GM12875 (cell line): ENCODE results near the gene CTNNA1.
A peak's percentile ranks its signal among the peaks of the same experiment; 100 is the strongest.

ENCODE experiments used
- H3K4me3 ChIP-seq: one replicate; pipeline ENCODE4 v1.5.1; 2011; ENCODE audit warnings: low read depth, low read length, control low read depth
- TF ChIP-seq, protein P1 (sequence below): IDR thresholded peaks from 2 replicates; pipeline ENCODE4 v1.5.1; 2011; ENCODE audit warnings: low read depth, mild to moderate bottlenecking, control low read depth, inconsistent platforms, low read length, moderate library complexity, borderline replicate concordance; ENCODE audit not compliant: insufficient read depth

Gene CTNNA1

DNA sequence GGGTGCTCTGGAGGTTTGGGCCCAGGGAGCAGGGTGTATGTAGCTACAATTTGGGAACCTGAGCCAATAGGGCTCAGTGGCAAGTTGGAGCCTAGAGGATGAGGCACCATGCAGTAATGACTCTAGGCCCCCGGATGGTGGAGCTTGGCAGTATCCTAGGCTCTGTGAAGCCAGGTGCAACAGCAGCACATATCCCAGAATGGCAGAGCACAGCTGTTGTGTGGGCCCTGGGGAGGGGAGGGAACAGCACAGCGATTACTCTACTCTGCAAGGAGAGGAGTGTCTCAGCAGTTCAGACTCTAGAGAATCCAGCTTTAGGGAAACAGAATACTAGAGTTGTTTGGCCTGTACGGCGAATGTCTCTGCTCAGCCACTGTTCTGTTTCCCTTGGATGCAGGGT lies 65.9 kb downstream of the CTNNA1 start:
- TF ChIP-seq, protein P1, sequence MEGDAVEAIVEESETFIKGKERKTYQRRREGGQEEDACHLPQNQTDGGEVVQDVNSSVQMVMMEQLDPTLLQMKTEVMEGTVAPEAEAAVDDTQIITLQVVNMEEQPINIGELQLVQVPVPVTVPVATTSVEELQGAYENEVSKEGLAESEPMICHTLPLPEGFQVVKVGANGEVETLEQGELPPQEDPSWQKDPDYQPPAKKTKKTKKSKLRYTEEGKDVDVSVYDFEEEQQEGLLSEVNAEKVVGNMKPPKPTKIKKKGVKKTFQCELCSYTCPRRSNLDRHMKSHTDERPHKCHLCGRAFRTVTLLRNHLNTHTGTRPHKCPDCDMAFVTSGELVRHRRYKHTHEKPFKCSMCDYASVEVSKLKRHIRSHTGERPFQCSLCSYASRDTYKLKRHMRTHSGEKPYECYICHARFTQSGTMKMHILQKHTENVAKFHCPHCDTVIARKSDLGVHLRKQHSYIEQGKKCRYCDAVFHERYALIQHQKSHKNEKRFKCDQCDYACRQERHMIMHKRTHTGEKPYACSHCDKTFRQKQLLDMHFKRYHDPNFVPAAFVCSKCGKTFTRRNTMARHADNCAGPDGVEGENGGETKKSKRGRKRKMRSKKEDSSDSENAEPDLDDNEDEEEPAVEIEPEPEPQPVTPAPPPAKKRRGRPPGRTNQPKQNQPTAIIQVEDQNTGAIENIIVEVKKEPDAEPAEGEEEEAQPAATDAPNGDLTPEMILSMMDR = no peak
- no peak overlapping the region for H3K4me3 ChIP-seq

DNA sequence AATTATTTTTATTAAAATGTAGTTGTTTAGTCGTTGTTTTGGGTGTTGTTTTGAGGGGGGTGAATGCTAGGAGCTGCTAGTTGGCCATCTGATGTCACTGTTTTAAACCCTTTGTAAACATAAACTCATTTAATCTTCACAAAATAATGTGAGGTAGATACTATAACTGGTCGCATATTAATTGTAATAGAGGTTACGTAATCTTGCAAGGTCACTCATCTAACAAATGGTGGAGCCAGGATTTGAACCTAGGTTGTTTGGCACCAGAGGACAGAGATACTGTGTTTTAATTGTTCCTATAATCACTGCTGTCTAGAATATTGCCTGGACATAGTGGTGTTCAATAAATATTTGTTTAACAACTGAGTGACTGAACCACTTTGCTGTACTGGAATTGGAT lies 67.5 kb downstream of the CTNNA1 start:
- H3K4me3 ChIP-seq = no peak overlapping the region
- TF ChIP-seq, protein P1 = no peak

DNA sequence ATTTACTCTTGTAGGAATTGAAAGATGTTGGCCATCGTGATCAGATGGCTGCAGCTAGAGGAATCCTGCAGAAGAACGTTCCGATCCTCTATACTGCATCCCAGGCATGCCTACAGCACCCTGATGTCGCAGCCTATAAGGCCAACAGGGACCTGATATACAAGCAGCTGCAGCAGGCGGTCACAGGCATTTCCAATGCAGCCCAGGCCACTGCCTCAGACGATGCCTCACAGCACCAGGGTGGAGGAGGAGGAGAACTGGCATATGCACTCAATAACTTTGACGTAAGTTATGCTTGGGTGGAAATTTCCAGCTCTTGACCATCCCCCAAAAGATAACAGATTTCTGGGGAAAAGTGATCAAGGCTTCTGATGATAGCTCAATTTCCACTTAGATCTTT lies 71.3 kb downstream of the CTNNA1 start:
- no peak overlapping the region for H3K4me3 ChIP-seq

DNA sequence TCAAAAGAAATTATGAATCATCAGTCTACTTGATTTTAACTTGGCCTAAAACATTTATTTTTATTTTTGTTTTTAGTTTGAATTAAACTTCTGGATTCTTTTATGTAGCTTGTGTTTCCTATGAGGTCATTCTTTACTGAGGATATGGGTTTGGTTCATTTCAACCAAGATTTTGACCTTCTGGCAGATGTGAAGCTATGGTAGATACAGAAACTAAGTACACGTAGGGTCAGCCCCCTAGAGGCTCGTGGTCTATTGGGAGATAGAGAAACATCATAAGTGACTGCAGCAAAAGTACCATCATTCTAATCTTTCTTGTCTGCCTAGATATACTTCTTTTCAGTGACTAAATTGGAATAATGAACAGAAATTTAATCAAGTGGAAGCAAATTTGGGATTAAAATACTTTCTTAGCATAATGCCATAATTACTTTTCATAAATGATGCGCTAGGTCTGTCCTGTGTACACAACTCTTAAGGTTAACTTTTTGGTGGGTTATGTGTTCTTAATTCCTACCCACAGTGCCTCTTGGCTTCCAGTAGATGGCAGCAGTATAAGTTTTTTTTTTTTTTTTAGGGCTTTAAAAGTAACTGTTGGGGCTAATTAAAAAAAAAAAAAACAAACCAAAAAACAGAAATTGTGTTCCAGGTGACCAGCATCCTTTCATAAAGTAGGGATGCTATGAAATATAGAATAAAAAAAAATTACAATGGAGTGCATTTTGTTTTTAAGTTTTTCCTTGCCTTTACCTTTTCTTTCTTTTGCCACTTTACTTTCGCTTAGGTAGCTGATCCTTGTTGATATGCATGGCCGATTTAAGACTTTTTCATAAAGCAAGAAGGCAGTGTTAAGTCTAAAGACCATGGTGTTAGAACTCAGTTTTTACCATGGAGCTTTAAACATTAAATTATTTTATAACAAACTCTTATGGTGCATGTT lies 72.0 kb downstream of the CTNNA1 start:
- TF ChIP-seq, protein P1 = peak; percentile 31; the same call in 1 of the 2 replicates
- H3K4me3 ChIP-seq = no peak overlapping the region

More for the DNA sequence above, 71.3 kb downstream of the CTNNA1 start:
- TF ChIP-seq, protein P1 = no peak

DNA sequence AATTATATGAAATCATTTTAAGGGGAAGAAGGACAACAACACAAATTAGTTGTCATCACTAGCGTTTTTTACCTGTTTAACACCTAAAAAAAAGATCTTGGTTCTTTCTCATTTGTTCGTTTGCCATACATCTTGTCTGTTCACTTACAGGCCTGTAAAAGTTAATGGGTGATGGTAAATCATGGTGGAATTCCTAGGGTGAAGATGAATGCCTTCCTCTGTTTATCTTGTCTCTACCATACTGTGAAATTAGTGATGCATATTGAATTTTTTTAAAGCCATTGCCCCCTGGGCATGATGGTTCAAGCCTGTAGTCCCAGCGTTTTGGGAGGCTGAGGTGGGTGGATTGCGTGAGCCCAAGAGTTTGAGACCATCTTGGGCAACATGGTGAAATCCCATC lies 75.3 kb downstream of the CTNNA1 start:
- H3K4me3 ChIP-seq = no peak overlapping the region
- TF ChIP-seq, protein P1 = no peak

DNA sequence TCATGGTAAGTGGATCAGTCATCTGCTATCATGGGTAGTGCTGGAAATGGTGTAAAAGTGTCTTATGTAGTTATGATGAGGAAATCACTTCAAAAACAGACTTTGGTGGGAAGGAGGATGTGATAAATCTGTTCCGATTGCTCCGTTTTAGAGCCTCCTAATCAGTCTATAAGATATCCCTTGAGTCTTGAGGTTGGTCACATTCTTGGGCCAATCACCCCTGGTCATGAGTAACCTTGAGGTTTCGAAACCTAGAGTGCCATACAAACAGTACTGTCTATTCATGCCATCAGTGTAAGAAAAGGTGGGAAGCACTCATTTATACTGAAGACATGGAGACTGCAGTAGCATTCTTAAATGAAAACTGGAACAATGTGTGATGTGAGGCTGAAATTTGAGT lies 76.1 kb downstream of the CTNNA1 start:
- H3K4me3 ChIP-seq = no peak overlapping the region
- TF ChIP-seq, protein P1 = no peak

DNA sequence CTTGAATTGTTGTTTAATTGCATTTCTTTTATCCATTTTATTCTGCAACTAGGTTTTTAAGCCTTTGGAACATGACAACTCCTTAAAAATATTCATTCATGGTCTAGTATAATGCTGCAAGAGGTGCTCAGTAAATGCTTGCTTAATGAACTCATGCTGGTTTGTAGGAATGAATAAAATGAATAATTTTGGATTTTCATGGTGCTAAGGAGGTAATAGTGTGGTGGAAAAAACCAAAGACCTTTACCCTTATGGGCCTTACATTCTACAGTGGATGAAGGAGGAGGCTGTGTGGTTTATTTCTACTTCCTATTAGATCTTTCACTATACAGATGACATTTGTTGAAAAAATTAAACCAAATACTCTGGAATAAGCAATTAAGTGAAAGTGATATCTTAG lies 78.5 kb downstream of the CTNNA1 start:
- H3K4me3 ChIP-seq = no peak overlapping the region
- TF ChIP-seq, protein P1 = no peak
